Osteoblast (primary cell): Measurements from ENCODE around the gene GPR108. TPM values are rescaled to one million over a fixed set of nuclear protein-coding genes. Genes with fewer than 3 reads are reported as not detected.

ENCODE experiments used
- DNase-seq: peaks from one replicate; pipeline ENCODE4 v3.0.0; 2011; ENCODE audit warnings: low spot score, mixed read lengths; ENCODE audit not compliant: insufficient read length; ENCODE audit errors: missing footprints
- H2AFZ ChIP-seq: 2 replicates; pipeline ENCODE4 v1.6.0; 2011; ENCODE audit warnings: mild to moderate bottlenecking, low read length
- H3K27ac ChIP-seq: 2 replicates; pipeline ENCODE4 v1.5.1; 2011; ENCODE audit warnings: mild to moderate bottlenecking, low read depth, low read length, moderate library complexity
- H3K27me3 ChIP-seq: 2 replicates; pipeline ENCODE4 v1.6.0; 2012; ENCODE audit warnings: mild to moderate bottlenecking, control low read depth, inconsistent platforms, low read length, moderate library complexity; ENCODE audit not compliant: insufficient read depth
- H3K36me3 ChIP-seq: 2 replicates; pipeline ENCODE4 v1.5.1; 2011; ENCODE audit warnings: mild to moderate bottlenecking, low read length, control low read depth, moderate library complexity; ENCODE audit not compliant: insufficient read depth
- H3K4me1 ChIP-seq: 2 replicates; pipeline ENCODE4 v1.5.1; 2011; ENCODE audit warnings: mild to moderate bottlenecking, low read length, control low read depth, moderate library complexity; ENCODE audit not compliant: insufficient read depth
- H3K4me2 ChIP-seq: 2 replicates; pipeline ENCODE4 v1.6.0; 2011; ENCODE audit warnings: mild to moderate bottlenecking, low read length; ENCODE audit not compliant: insufficient read depth
- H3K4me3 ChIP-seq: fragments of 200-600 bp; sonication (generic); 3 replicates; pipeline ENCODE4 v1.5.1; 2012; ENCODE audit warnings: mild to moderate bottlenecking, low read length, inconsistent platforms; ENCODE audit not compliant: insufficient read depth
- H3K79me2 ChIP-seq: 2 replicates; pipeline ENCODE4 v1.6.0; 2012; ENCODE audit warnings: mild to moderate bottlenecking, low read length, control low read depth, inconsistent platforms; ENCODE audit not compliant: insufficient read depth
- H3K9me3 ChIP-seq: 2 replicates; pipeline ENCODE4 v1.5.1; 2011; ENCODE audit warnings: low read depth, low read length, control low read depth
- H4K20me1 ChIP-seq: 2 replicates; pipeline ENCODE4 v1.6.0; 2012; ENCODE audit warnings: mild to moderate bottlenecking, low read length, control low read depth; ENCODE audit not compliant: insufficient read depth
- CTCF ChIP-seq: IDR thresholded peaks from 2 replicates; pipeline ENCODE4 v1.5.1; 2011; ENCODE audit warnings: mild to moderate bottlenecking, low read depth, low read length, moderate library complexity; ENCODE audit errors: extremely low read depth
- total RNA-seq: library from RNA; depleted of rRNA; stranded (reverse); fragments of >200 nt; gene quantifications from 2 replicates; pipeline ENCODE4 v1.2.3, GENCODE V29; 2012

The GPR108 gene
- total RNA-seq, 1 donor = 42.3 TPM

DNA sequence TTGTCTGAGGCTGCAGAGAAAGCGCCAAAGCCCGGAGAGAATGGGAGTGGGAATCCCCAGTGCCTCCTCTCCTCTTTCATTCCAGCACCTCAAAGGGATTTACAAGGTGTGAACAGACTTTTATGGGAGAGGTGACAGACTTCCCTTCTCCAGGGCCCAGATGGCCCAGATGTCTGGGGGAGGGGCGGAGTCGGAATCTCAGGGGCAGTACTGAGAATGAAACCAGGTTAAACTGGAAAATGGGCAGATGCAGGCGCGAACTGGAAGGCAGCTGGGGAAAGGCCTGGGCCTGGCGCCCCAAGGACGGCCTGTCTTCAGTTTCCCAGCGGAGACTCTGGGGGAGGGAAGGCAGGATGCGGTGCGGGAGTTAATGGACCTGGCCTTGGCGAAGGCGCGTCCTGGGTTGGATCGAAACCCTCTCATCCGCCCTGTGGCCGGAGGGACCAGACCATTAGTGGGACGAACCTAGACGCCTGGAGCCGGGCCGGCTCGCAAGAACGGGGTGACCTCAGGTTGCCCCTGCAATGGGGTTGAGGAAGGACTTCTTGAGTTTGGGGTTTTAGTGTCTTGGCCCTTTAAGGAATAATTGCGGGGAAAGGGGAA, 1.5 kb upstream of the GPR108 start:
- Histone ChIP-seq H3K4me3 (peak overlapping the region; percentile 61), H3K4me2 (peak overlapping the region; percentile 84), H3K27me3 (no peaks in the 10 kb centered on the region), H3K79me2 (peaks cover 34% of the 10 kb centered on the region), H4K20me1 (peaks cover 7% of the 10 kb centered on the region), H3K27ac (peak overlapping the region; percentile 48), H3K9me3 (no peaks in the 10 kb centered on the region), H3K36me3 (peaks cover 4% of the 10 kb centered on the region), H2AFZ (peak overlapping the region; percentile 92), H3K4me1 (peaks cover 35% of the 10 kb centered on the region)
- no peak for TF ChIP-seq CTCF
- DNase-seq = no peak

- H2AFZ ChIP-seq = peak overlapping the region; percentile 92
- TF ChIP-seq CTCF = peak; percentile 71
- peak overlapping the region; percentile 48 for H3K27ac ChIP-seq
- H3K4me2 ChIP-seq = peak overlapping the region; percentile 84
- peaks cover 7% of the 10 kb centered on the region for H4K20me1 ChIP-seq
- H3K4me3 ChIP-seq = peak overlapping the region; percentile 18
- H3K9me3 ChIP-seq = no peaks in the 10 kb centered on the region
- peaks cover 34% of the 10 kb centered on the region for H3K79me2 ChIP-seq
- H3K27me3 ChIP-seq = no peaks in the 10 kb centered on the region
- H3K36me3 ChIP-seq = no peaks in the 10 kb centered on the region
- H3K4me1 ChIP-seq = peaks cover 33% of the 10 kb centered on the region
- peak; percentile 97 for DNase-seq
Measured at GRCh38 chr19:6737873-6738786, 750 bp upstream of the GPR108 start.

GRCh38 chr19:6736917-6737283, 480 bp downstream of the GPR108 start:
- no peak for DNase-seq
- Histone ChIP-seq H3K27ac (peak overlapping the region; percentile 84), H3K79me2 (peaks cover 26% of the 10 kb centered on the region), H3K4me3 (peak overlapping the region; percentile 93), H3K36me3 (no peaks in the 10 kb centered on the region), H3K27me3 (no peaks in the 10 kb centered on the region), H3K4me1 (peaks cover 33% of the 10 kb centered on the region), H3K4me2 (peak overlapping the region; percentile 83), H3K9me3 (no peaks in the 10 kb centered on the region), H2AFZ (peak overlapping the region; percentile 92), H4K20me1 (peaks cover 7% of the 10 kb centered on the region)
- TF ChIP-seq CTCF = no peak
